PC-3 (cell line): Measurements from ENCODE around the gene FTO. TPM values are rescaled to one million over a fixed set of nuclear protein-coding genes. Genes with fewer than 3 reads are reported as not detected.

Experiments used
- ATAC-seq: fragments of 200-7000 bp; cut with Tn5 transposase; 2 replicates; pipeline ENCODE4 v1.9.1; 2020; ENCODE audit warnings: mild to moderate bottlenecking, moderate library complexity
- BruUV-seq: library from RNA; stranded (reverse); fragments of 400-500 nt; replicated peaks from 2 replicates; lab custom pipeline; 2021; lab: Mats Ljungman, UMichigan
- CTCF ChIA-PET: fragments of 300-600 bp; sonication (Branson Sonifier 250); formaldehyde crosslinking; loops from one replicate; lab custom pipeline; 2022; ENCODE audit warnings: antibody characterized with exemption; lab: Charles Lee
- POLR2A ChIA-PET: fragments of 300-600 bp; sonication (Branson Sonifier 250); formaldehyde crosslinking; loops from one replicate; lab custom pipeline; 2022; ENCODE audit warnings: antibody characterized with exemption; ENCODE audit not compliant: unreplicated experiment; lab: Charles Lee
- DNase-seq: peaks from one replicate; pipeline ENCODE4 v3.0.0-alpha.2; 2015
- H2AFZ ChIP-seq: fragments of 300-600 bp; sonication (generic); 2 replicates; pipeline ENCODE4 v1.6.0; 2016; ENCODE audit warnings: antibody characterized with exemption, low read length
- H3F3A ChIP-seq: fragments of 300-600 bp; sonication (generic); one replicate; pipeline ENCODE4 v1.6.0; 2017; ENCODE audit warnings: antibody characterized with exemption, low read length, control low read depth, mild to moderate bottlenecking; ENCODE audit not compliant: unreplicated experiment
- H3K27ac ChIP-seq: fragments of 300-600 bp; sonication (generic); 2 replicates; pipeline ENCODE4 v1.5.1; 2016; ENCODE audit warnings: mild to moderate bottlenecking, low read length
- H3K27me3 ChIP-seq: fragments of 300-600 bp; sonication (generic); 2 replicates; pipeline ENCODE4 v1.6.1; 2016; ENCODE audit warnings: low read length, mixed read lengths
- H3K36me3 ChIP-seq: fragments of 300-600 bp; sonication (generic); 2 replicates; pipeline ENCODE4 v1.6.1; 2016; ENCODE audit warnings: low read depth, mixed run types, low read length, mixed read lengths
- H3K4me1 ChIP-seq: fragments of 300-600 bp; sonication (generic); 2 replicates; pipeline ENCODE4 v1.5.1; 2016; ENCODE audit warnings: low read length; ENCODE audit not compliant: insufficient read depth
- H3K4me2 ChIP-seq: fragments of 300-600 bp; sonication (generic); 2 replicates; pipeline ENCODE4 v1.6.0; 2016; ENCODE audit warnings: low read length
- H3K4me3 ChIP-seq: fragments of 300-600 bp; sonication (generic); 2 replicates; pipeline ENCODE4 v1.5.1; 2016; ENCODE audit warnings: mild to moderate bottlenecking, low read length, mixed read lengths
- H3K79me2 ChIP-seq: fragments of 300-600 bp; sonication (generic); 2 replicates; pipeline ENCODE4 v1.6.1; 2017; ENCODE audit warnings: low read length, mixed read lengths
- H3K9ac ChIP-seq: fragments of 300-600 bp; sonication (generic); 2 replicates; pipeline ENCODE4 v1.6.0; 2016; ENCODE audit warnings: mild to moderate bottlenecking, low read length
- H3K9me2 ChIP-seq: fragments of 300-600 bp; sonication (generic); replicated peaks from 2 replicates; pipeline ENCODE4 v1.6.1; 2016; ENCODE audit warnings: mixed run types, low read length, mixed read lengths
- H3K9me3 ChIP-seq: fragments of 300-600 bp; sonication (generic); 2 replicates; pipeline ENCODE4 v1.6.1; 2016; ENCODE audit warnings: low read length, mixed read lengths
- H4K20me1 ChIP-seq: fragments of 300-600 bp; sonication (generic); 2 replicates; pipeline ENCODE4 v1.6.1; 2016; ENCODE audit warnings: low read length, mixed read lengths
- EZH2 ChIP-seq: fragments of 300-600 bp; sonication (generic); IDR thresholded peaks from one replicate; pipeline ENCODE4 v1.6.1; 2017; ENCODE audit warnings: antibody characterized with exemption, mild to moderate bottlenecking, low read length; ENCODE audit not compliant: unreplicated experiment
- EZH2phosphoT487 ChIP-seq: fragments of 300-600 bp; sonication (generic); IDR thresholded peaks from 2 replicates; pipeline ENCODE4 v1.6.1; 2018; ENCODE audit warnings: mild to moderate bottlenecking, antibody characterized with exemption, low read length, borderline replicate concordance
- intact Hi-C: fragments of 100-400 bp; cut with micrococcal nuclease; formaldehyde crosslinking; loops from 2 replicates; pipeline ENCODE4 v1.9.0; 2023
- total RNA-seq: library from RNA; depleted of rRNA; stranded (reverse); fragments of >200 nt; gene quantifications from 2 replicates; pipeline ENCODE4 v1.2.3, GENCODE V29; 2014
- TF ChIP-seq, protein P1 (sequence below): fragments of 300-600 bp; sonication (generic); conservative IDR thresholded peaks from 2 replicates; pipeline ENCODE4 v1.5.1; 2017; ENCODE audit warnings: antibody characterized with exemption, low read depth, mild to moderate bottlenecking, low read length

The FTO gene
- total RNA-seq, 1 experiment from 2014 or later: 27.0 TPM

DNA sequence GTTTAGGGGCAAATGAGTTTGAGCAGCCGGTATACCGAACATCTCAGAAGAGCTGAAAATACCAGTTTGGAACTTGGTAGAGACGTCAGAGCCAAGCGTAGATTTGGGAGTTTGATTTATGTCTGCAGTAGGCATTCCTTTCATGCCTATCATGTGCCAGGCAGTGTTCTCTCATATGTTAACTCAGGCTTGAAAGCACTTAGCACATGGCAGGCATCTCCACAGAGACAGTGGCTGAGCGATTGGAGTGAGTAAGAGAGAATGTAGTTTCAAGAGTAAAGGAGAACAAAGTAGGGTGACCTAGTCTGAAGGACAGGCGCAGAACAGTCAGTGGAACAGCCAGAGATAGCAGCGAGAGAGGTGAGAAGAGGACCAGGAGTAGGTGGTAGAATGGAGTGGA is 207.0 kb downstream of the FTO start:
- H3K9me2 ChIP-seq: no peaks in the 10 kb centered on the region
- H3K79me2 ChIP-seq: no peaks in the 10 kb centered on the region
- no peaks in the 10 kb centered on the region for H3K36me3 ChIP-seq
- H2AFZ ChIP-seq: no peak overlapping the region
- H3K27ac ChIP-seq: no peak overlapping the region
- no peaks in the 10 kb centered on the region for H4K20me1 ChIP-seq
- TF ChIP-seq EZH2: no peak
- TF ChIP-seq EZH2phosphoT487: no peak
- TF ChIP-seq, protein P1, sequence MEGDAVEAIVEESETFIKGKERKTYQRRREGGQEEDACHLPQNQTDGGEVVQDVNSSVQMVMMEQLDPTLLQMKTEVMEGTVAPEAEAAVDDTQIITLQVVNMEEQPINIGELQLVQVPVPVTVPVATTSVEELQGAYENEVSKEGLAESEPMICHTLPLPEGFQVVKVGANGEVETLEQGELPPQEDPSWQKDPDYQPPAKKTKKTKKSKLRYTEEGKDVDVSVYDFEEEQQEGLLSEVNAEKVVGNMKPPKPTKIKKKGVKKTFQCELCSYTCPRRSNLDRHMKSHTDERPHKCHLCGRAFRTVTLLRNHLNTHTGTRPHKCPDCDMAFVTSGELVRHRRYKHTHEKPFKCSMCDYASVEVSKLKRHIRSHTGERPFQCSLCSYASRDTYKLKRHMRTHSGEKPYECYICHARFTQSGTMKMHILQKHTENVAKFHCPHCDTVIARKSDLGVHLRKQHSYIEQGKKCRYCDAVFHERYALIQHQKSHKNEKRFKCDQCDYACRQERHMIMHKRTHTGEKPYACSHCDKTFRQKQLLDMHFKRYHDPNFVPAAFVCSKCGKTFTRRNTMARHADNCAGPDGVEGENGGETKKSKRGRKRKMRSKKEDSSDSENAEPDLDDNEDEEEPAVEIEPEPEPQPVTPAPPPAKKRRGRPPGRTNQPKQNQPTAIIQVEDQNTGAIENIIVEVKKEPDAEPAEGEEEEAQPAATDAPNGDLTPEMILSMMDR: no peak
- ChIA-PET POLR2A (no interaction called here), CTCF (no interaction called here)
- no peaks in the 10 kb centered on the region for H3K9me3 ChIP-seq
- BruUV-seq: no TSS peak
- H3F3A ChIP-seq: no peaks in the 10 kb centered on the region
- no peaks in the 10 kb centered on the region for H3K27me3 ChIP-seq
- no peak for DNase-seq
- no peak overlapping the region for H3K9ac ChIP-seq
- H3K4me2 ChIP-seq: no peak overlapping the region
- intact Hi-C loops: no loop called here
- ATAC-seq: no peak
- no peaks in the 10 kb centered on the region for H3K4me1 ChIP-seq
- no peak overlapping the region for H3K4me3 ChIP-seq

- intact Hi-C loops: no loop called here
- CTCF ChIA-PET: no interaction called here
- no peaks in the 10 kb centered on the region for H3K9me2 ChIP-seq
- no peaks in the 10 kb centered on the region for H3K79me2 ChIP-seq
- H3K4me1 ChIP-seq: no peaks in the 10 kb centered on the region
- TF ChIP-seq EZH2 (no peak), EZH2phosphoT487 (no peak)
- TF ChIP-seq, protein P1: no peak
- H3K36me3 ChIP-seq: no peaks in the 10 kb centered on the region
- no peaks in the 10 kb centered on the region for H4K20me1 ChIP-seq
- no peaks in the 10 kb centered on the region for H3K27me3 ChIP-seq
- H3K9me3 ChIP-seq: no peaks in the 10 kb centered on the region
- H2AFZ ChIP-seq: no peak overlapping the region
- no TSS peak for BruUV-seq
- ATAC-seq: no peak
- POLR2A ChIA-PET: no interaction called here
- no peak overlapping the region for H3K4me3 ChIP-seq
- no peak overlapping the region for H3K4me2 ChIP-seq
- no peaks in the 10 kb centered on the region for H3F3A ChIP-seq
- H3K27ac ChIP-seq: no peak overlapping the region
- no peak for DNase-seq
- H3K9ac ChIP-seq: no peak overlapping the region
Observed at GRCh38 chr16:53911513-53911912, 207.6 kb downstream of the FTO start.

DNA sequence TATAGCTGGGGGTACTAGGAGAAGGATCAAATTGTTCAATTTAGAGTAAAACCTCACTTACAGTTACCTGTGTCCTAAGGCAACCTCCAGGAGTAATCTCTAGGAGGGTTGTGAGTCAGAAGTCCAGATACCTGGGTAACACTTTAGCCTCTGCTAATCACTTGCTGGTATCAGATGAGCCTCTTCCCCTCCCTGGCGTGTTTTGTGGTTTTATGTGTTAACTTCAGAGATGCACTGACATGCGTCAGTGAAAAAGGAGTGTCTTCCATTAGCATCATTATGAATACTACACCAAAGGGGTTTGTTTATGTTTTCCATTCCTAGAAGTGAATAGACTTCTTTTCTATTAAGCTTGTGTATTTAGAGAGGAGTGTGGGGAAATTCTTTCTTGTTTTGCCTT is 208.2 kb downstream of the FTO start:
- POLR2A ChIA-PET: no interaction called here
- TF ChIP-seq EZH2 (no peak), EZH2phosphoT487 (no peak)
- TF ChIP-seq, protein P1: no peak
- H3K9ac ChIP-seq: no peak overlapping the region
- H3K79me2 ChIP-seq: no peaks in the 10 kb centered on the region
- intact Hi-C loops: no loop called here
- H4K20me1 ChIP-seq: no peaks in the 10 kb centered on the region
- ATAC-seq (no peak), DNase-seq (no peak)
- BruUV-seq: no TSS peak
- no peaks in the 10 kb centered on the region for H3F3A ChIP-seq
- no peaks in the 10 kb centered on the region for H3K27me3 ChIP-seq
- H3K9me2 ChIP-seq: no peaks in the 10 kb centered on the region
- H3K9me3 ChIP-seq: no peaks in the 10 kb centered on the region
- H3K4me2 ChIP-seq: no peak overlapping the region
- no peaks in the 10 kb centered on the region for H3K36me3 ChIP-seq
- no peak overlapping the region for H3K27ac ChIP-seq
- H3K4me3 ChIP-seq: no peak overlapping the region
- H2AFZ ChIP-seq: no peak overlapping the region
- H3K4me1 ChIP-seq: no peaks in the 10 kb centered on the region
- CTCF ChIA-PET: no interaction called here
